Lower lobe of right lung (tissue), 2 donors: ENCODE measurements around the gene ODC1. TPM values are rescaled to one million over a fixed set of nuclear protein-coding genes. Genes with fewer than 3 reads are reported as not detected.

Experiments used
- ATAC-seq, 2 donors: fragments of 200-7000 bp; cut with Tn5 transposase; one replicate each; pipeline ENCODE4 v1.9.1; 2020 to 2022; ENCODE audit warnings: mild to moderate bottlenecking in 2 of 2, moderate library complexity in 2 of 2
- DNase-seq: peaks from one replicate; pipeline ENCODE4 v3.0.0-alpha.2; 2020
- H3K27ac ChIP-seq: fragments of 200-600 bp; one replicate; pipeline ENCODE4 v1.8.0; 2022
- H3K27me3 ChIP-seq: fragments of 200-600 bp; one replicate; pipeline ENCODE4 v1.8.0; 2022; ENCODE audit warnings: low read depth
- H3K36me3 ChIP-seq: fragments of 200-600 bp; one replicate; pipeline ENCODE4 v1.8.0; 2022; ENCODE audit warnings: mild to moderate bottlenecking
- H3K4me1 ChIP-seq: fragments of 200-600 bp; one replicate; pipeline ENCODE4 v1.8.0; 2022
- H3K4me3 ChIP-seq: fragments of 200-600 bp; one replicate; pipeline ENCODE4 v1.8.0; 2022; ENCODE audit warnings: mild to moderate bottlenecking
- H3K9me3 ChIP-seq: fragments of 200-600 bp; one replicate; pipeline ENCODE4 v1.8.0; 2022
- CTCF ChIP-seq: fragments of 200-600 bp; IDR thresholded peaks from one replicate; pipeline ENCODE4 v1.8.0; 2022; ENCODE audit warnings: antibody characterized with exemption, mild to moderate bottlenecking
- intact Hi-C: fragments of 100-400 bp; cut with DNase I; formaldehyde crosslinking; loops from one replicate; pipeline ENCODE4 v1.11.0; 2022
- total RNA-seq: library from RNA; stranded (reverse); fragmentation: NEBNext Ultra II Directional; extraction: Animal tissue kit (Norgen Biotek cat#: 25700); gene quantifications from one replicate; pipeline ENCODE4 v1.2.1, GENCODE V29; 2021
- donor health status: DM: no; HTN: yes; CAD: no; lungs with severe emphysema.

ODC1 gene
- total RNA-seq, 1 donor from 2014 or later, result 30.1 TPM

DNA sequence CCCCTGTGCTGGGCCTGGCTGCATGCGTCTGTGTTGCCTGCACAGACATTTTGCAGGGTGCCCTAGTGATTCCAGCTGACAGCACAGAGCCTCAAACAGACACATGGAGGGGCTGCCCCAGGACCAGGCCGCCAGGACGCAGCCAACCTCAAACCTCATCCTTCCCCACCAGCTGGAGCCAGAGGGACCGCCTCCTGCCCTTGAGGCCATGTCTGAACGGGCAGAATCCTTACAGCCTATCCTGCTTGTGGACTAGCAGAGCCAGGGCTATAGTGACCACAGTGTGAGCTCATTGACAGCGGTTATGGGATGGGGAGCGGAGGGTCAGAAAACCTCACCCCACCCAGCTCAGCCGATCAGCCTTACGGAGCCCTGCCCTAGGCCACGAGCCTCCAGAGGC, 22.4 kb downstream of the ODC1 start:
- DNase-seq (no peak), ATAC-seq (peak in 1 of 2 donors; percentile 19)
- peaks cover 76% of the 10 kb centered on the region for H3K36me3 ChIP-seq

GRCh38 chr2:10424916-10425505, 23.1 kb downstream of the ODC1 start:
- TF ChIP-seq CTCF, result no peak
- H3K27ac ChIP-seq, result no peak overlapping the region
- ATAC-seq, result no peak
- no peak for DNase-seq
- H3K4me3 ChIP-seq, result no peak overlapping the region
- H3K36me3 ChIP-seq, result peaks cover 83% of the 10 kb centered on the region
- H3K4me1 ChIP-seq, result no peaks in the 10 kb centered on the region
- H3K27me3 ChIP-seq, result no peaks in the 10 kb centered on the region
- no peaks in the 10 kb centered on the region for H3K9me3 ChIP-seq
- intact Hi-C loops, result no loop called here

More for the DNA sequence above, 22.4 kb downstream of the ODC1 start:
- intact Hi-C loops, result no loop called here
- Histone ChIP-seq H3K9me3 (no peaks in the 10 kb centered on the region), H3K27me3 (no peaks in the 10 kb centered on the region), H3K27ac (no peak overlapping the region), H3K4me3 (no peak overlapping the region), H3K4me1 (no peaks in the 10 kb centered on the region)
- TF ChIP-seq CTCF, result no peak

DNA sequence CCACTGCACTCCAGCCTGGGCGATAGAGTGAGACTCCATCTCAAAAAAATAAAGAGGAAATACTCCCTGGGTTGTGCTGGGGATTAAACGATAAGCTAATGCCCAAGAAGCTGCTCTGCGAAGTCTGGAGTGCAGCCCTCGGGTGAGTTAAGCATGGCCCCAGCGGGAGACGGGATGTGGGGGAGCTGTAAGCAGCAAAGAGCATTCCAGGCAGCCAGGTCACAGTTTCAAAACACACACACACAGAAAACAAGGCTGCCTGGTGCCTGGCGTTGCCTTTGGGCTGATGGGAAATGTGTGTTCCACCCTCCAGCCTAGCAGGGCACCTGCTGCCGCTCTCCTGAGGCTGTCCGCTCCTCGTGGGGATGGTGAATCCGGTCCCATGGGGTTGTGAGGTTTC, 24.1 kb downstream of the ODC1 start:
- intact Hi-C loops, result no loop called here
- DNase-seq (no peak), ATAC-seq (no peak)
- Histone ChIP-seq H3K36me3 (peaks cover 91% of the 10 kb centered on the region), H3K4me1 (no peaks in the 10 kb centered on the region), H3K9me3 (no peaks in the 10 kb centered on the region), H3K27ac (no peak overlapping the region), H3K4me3 (no peak overlapping the region), H3K27me3 (no peaks in the 10 kb centered on the region)
- TF ChIP-seq CTCF, result no peak

DNA sequence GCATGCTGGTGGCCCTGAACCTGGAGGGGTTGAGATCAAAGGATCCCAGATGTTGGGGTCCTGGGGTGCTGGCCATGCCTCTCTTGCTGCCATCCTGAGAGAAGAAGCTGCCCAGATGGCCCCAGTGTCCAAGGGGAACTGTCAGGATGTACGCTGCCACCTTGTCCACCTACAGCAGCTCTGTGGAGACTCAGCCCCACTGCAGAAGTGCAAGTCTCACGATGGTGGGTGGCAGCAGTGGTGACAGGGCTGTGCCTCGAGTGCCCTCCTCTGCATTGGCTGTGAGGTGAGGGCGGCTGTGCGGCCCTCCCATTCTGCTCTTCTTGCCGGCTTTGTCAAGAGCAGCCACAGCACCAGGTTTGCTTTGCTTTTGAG, 24.7 kb downstream of the ODC1 start:
- no peak for TF ChIP-seq CTCF
- no peak for ATAC-seq
- H3K36me3 ChIP-seq, result peaks cover 91% of the 10 kb centered on the region
- intact Hi-C loops, result no loop called here
- no peak for DNase-seq
- no peak overlapping the region for H3K4me3 ChIP-seq
- H3K27ac ChIP-seq, result no peak overlapping the region
- H3K4me1 ChIP-seq, result no peaks in the 10 kb centered on the region
- H3K9me3 ChIP-seq, result no peaks in the 10 kb centered on the region
- H3K27me3 ChIP-seq, result no peaks in the 10 kb centered on the region

GRCh38 chr2:10422732-10423399, 25.3 kb downstream of the ODC1 start:
- no peak for TF ChIP-seq CTCF
- Histone ChIP-seq H3K9me3 (no peaks in the 10 kb centered on the region), H3K36me3 (peaks cover 86% of the 10 kb centered on the region), H3K27me3 (no peaks in the 10 kb centered on the region), H3K27ac (no peak overlapping the region), H3K4me1 (no peaks in the 10 kb centered on the region), H3K4me3 (no peak overlapping the region)
- ATAC-seq (no peak), DNase-seq (no peak)
- intact Hi-C loops, result no loop called here
